Endothelial cell of umbilical vein (primary cell): ENCODE data around the gene TMEM132A. TPM values are rescaled to one million over a fixed set of nuclear protein-coding genes. Genes with fewer than 3 reads are reported as not detected.

Source experiments
- BruUV-seq: library from RNA; stranded (reverse); fragments of 400-500 nt; replicated peaks from 2 replicates; lab custom pipeline; 2021; lab: Mats Ljungman, UMichigan
- CTCF ChIA-PET: fragments of 300-600, 350-600 bp; sonication (Branson Sonifier 250); formaldehyde crosslinking; loops from one replicate; lab custom pipeline; 2021; ENCODE audit warnings: antibody characterized with exemption, inconsistent platforms; lab: Charles Lee
- POLR2A ChIA-PET: fragments of 300-600, 350-600 bp; sonication (Branson Sonifier 250); formaldehyde crosslinking; loops from one replicate; lab custom pipeline; 2021; ENCODE audit warnings: antibody characterized with exemption, inconsistent platforms; lab: Charles Lee
- DNase-seq: peaks from one replicate; pipeline ENCODE4 v3.0.0-alpha.2; 2011; ENCODE audit warnings: low read depth, low spot score
- FAIRE-seq: peaks from 2 replicates; lab custom pipeline; 2011; peaks lifted over from hg19 to GRCh38; lab: Jason Lieb, UNC
- H2AFZ ChIP-seq: 2 replicates; pipeline ENCODE4 v1.6.0; 2012; ENCODE audit warnings: low read depth, low read length, control low read depth, inconsistent platforms
- H3K27ac ChIP-seq: 2 replicates; pipeline ENCODE4 v1.5.1; 2011; ENCODE audit warnings: low read depth, mild to moderate bottlenecking, control low read depth, low read length, moderate library complexity; ENCODE audit not compliant: insufficient read depth
- H3K27me3 ChIP-seq, 2 experiments: 2 replicates each; pipeline versions ENCODE4 v1.6.0 to v1.6.1; 2011; ENCODE audit warnings: low read length in 2 of 2, mixed read lengths in 1 of 2; ENCODE audit not compliant: control insufficient read depth in 2 of 2, insufficient read depth in 2 of 2
- H3K36me3 ChIP-seq, 2 experiments: 2 replicates in 1 of 2; 3 replicates in 1 of 2; pipeline ENCODE4 v1.5.1; 2011; ENCODE audit warnings: low read length in 2 of 2, mild to moderate bottlenecking in 1 of 2, moderate library complexity in 1 of 2; ENCODE audit not compliant: control insufficient read depth in 2 of 2, insufficient read depth in 2 of 2; ENCODE audit errors: extremely low read depth in 1 of 2
- H3K4me1 ChIP-seq: 3 replicates; pipeline ENCODE4 v1.5.1; 2011; ENCODE audit warnings: mild to moderate bottlenecking, low read length; ENCODE audit not compliant: control insufficient read depth, insufficient read depth; ENCODE audit errors: extremely low read depth
- H3K4me2 ChIP-seq: 2 replicates; pipeline ENCODE4 v1.6.1; 2011; ENCODE audit warnings: low read length, control low read depth, mixed read lengths; ENCODE audit not compliant: insufficient read depth
- H3K4me3 ChIP-seq, 3 experiments: fragments of 200-600 bp in 1 of 3; sonication (generic), shearing (Covaris generic) in 1 of 3; replicated peaks in 1 of 3; 2 replicates each; pipeline ENCODE4 v1.5.1; 2011 to 2016; ENCODE audit warnings: control low read depth in 3 of 3, low read length in 3 of 3, mild to moderate bottlenecking in 2 of 3, inconsistent platforms in 1 of 3, low read depth in 1 of 3, moderate library complexity in 1 of 3; ENCODE audit not compliant: insufficient read depth in 1 of 3
- H3K79me2 ChIP-seq: 2 replicates; pipeline ENCODE4 v1.6.0; 2012; ENCODE audit warnings: low read length, inconsistent platforms; ENCODE audit not compliant: control insufficient read depth, insufficient read depth
- H3K9ac ChIP-seq: replicated peaks from 2 replicates; pipeline ENCODE3; 2011; ENCODE audit warnings: low read length, control low read depth; ENCODE audit not compliant: insufficient read depth; ENCODE audit errors: extremely low read depth
- H3K9me1 ChIP-seq: replicated peaks from 3 replicates; pipeline ENCODE4 v1.6.0; 2011; ENCODE audit warnings: mild to moderate bottlenecking, low read length; ENCODE audit not compliant: control insufficient read depth, insufficient read depth; ENCODE audit errors: extremely low read depth
- H3K9me3 ChIP-seq: replicated peaks from 2 replicates; pipeline ENCODE4 v1.5.1; 2012; ENCODE audit warnings: low read length, inconsistent platforms; ENCODE audit not compliant: control insufficient read depth, insufficient read depth
- H4K20me1 ChIP-seq: replicated peaks from 2 replicates; pipeline ENCODE3; 2011; ENCODE audit warnings: mild to moderate bottlenecking, low read length; ENCODE audit not compliant: control insufficient read depth, insufficient read depth; ENCODE audit errors: extremely low read depth
- EZH2 ChIP-seq: IDR thresholded peaks from 2 replicates; pipeline ENCODE4 v1.6.1; 2012; ENCODE audit warnings: borderline replicate concordance, low read depth, mild to moderate bottlenecking, moderate library complexity, low read length, inconsistent platforms; ENCODE audit not compliant: severe bottlenecking
- FOS ChIP-seq: IDR thresholded peaks from 2 replicates; pipeline ENCODE4 v1.6.1; 2011; ENCODE audit warnings: mild to moderate bottlenecking, low read length, moderate library complexity, borderline replicate concordance; ENCODE audit not compliant: insufficient read depth
- GATA2 ChIP-seq: IDR thresholded peaks from 2 replicates; pipeline ENCODE4 v1.7.0; 2011; ENCODE audit warnings: low read depth, mild to moderate bottlenecking, moderate library complexity, mixed read lengths, low read length; ENCODE audit not compliant: insufficient read length, insufficient read depth
- JUN ChIP-seq: IDR thresholded peaks from 2 replicates; pipeline ENCODE4 v1.6.1; 2011; ENCODE audit warnings: borderline replicate concordance, low read depth; ENCODE audit not compliant: insufficient read length, insufficient read depth
- MYC ChIP-seq: IDR thresholded peaks from one replicate; pipeline ENCODE4 v1.6.1; 2011; ENCODE audit warnings: mild to moderate bottlenecking, low read depth, low read length
- POLR2A ChIP-seq: IDR thresholded peaks from 2 replicates; pipeline ENCODE4 v1.6.1; 2012; ENCODE audit warnings: low read depth, mild to moderate bottlenecking, control low read depth, low read length
- POLR2AphosphoS5 ChIP-seq: IDR thresholded peaks from 2 replicates; pipeline ENCODE4 v1.6.1; 2012; ENCODE audit warnings: low read depth, mild to moderate bottlenecking, control low read depth, low read length, moderate library complexity; ENCODE audit not compliant: insufficient read depth
- dilution Hi-C: fragments of 300-500 bp; cut with MboI; formaldehyde crosslinking; loops from one replicate; pipeline ENCODE4 v1.15.0; 2019; ENCODE audit warnings: low sequenced_read_pairs; ENCODE audit not compliant: extremely low pct_ligation_motif_present
- intact Hi-C: fragments of 100-400 bp; cut with micrococcal nuclease; formaldehyde crosslinking; loops from one replicate; pipeline ENCODE4 v1.10.0; 2022
- polyA plus RNA-seq, 4 experiments: library from polyadenylated mRNA; depleted of rRNA in 3 of 4; stranded (reverse) in 3 of 4; unstranded in 1 of 4; fragments of >200 nt; gene quantifications; 2 replicates each; pipeline versions ENCODE4 v1.2.1 to v1.2.3, GENCODE V29; 2011 to 2012; ENCODE audit warnings: missing spikeins in 1 of 4
- total RNA-seq: library from RNA; stranded (reverse); gene quantifications from 2 replicates; pipeline ENCODE4 v1.2.3, GENCODE V29; 2021
- TF ChIP-seq, protein P1 (sequence below), 2 donors: IDR thresholded peaks; 1 replicate in 1 of 2; 2 replicates in 1 of 2; pipeline ENCODE4 v1.5.1; 2011; ENCODE audit warnings: low read length in 2 of 2, mild to moderate bottlenecking in 2 of 2, moderate library complexity in 2 of 2, control low read depth in 1 of 2, inconsistent platforms in 1 of 2, low read depth in 1 of 2; ENCODE audit not compliant: insufficient read depth in 1 of 2; ENCODE audit errors: extremely low read depth in 1 of 2
- TF ChIP-seq, protein P2 (sequence below): IDR thresholded peaks from 2 replicates; pipeline ENCODE4 v1.6.1; 2011; ENCODE audit not compliant: insufficient read depth, insufficient read length

Gene TMEM132A
- total and polyA plus RNA-seq, 2 donors (not counting 3 experiments of a cell fraction or from before 2014, with no cell fraction given) = 74.3 to 106 TPM

DNA sequence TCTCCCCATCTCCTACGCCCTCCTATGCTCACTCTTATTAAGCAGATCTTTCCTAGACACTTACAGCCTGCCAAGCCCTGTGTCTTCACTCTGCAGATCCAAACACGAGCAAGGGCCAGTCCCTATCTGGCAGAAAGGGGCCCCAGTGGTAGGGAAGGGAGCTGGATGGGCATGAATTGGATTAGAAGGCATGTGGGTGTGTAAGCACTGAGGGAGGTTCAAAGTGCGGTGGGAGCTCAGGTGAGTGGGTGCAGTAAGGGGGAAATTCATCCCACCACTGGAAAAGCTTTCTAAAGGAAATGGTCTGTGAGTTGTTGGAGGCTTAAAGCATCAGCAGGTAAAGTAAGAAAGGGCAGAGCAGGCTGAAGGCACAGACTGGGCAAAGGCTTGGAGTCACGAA, 5.5 kb downstream of the TMEM132A start:
- H3K9me1 ChIP-seq = no peaks in the 10 kb centered on the region
- no peaks in the 10 kb centered on the region for H3K27me3 ChIP-seq
- DNase-seq (no peak), FAIRE-seq (no peak)
- H3K36me3 ChIP-seq = peaks cover 3 to 39% of the 10 kb centered on the region in 2 experiments
- no peaks in the 10 kb centered on the region for H3K9me3 ChIP-seq
- ChIA-PET CTCF (no interaction called here), POLR2A (no interaction called here)
- H3K9ac ChIP-seq = no peak overlapping the region
- TF ChIP-seq EZH2 (no peak), JUN (no peak), POLR2AphosphoS5 (no peak), FOS (no peak)
- TF ChIP-seq, protein P1, sequence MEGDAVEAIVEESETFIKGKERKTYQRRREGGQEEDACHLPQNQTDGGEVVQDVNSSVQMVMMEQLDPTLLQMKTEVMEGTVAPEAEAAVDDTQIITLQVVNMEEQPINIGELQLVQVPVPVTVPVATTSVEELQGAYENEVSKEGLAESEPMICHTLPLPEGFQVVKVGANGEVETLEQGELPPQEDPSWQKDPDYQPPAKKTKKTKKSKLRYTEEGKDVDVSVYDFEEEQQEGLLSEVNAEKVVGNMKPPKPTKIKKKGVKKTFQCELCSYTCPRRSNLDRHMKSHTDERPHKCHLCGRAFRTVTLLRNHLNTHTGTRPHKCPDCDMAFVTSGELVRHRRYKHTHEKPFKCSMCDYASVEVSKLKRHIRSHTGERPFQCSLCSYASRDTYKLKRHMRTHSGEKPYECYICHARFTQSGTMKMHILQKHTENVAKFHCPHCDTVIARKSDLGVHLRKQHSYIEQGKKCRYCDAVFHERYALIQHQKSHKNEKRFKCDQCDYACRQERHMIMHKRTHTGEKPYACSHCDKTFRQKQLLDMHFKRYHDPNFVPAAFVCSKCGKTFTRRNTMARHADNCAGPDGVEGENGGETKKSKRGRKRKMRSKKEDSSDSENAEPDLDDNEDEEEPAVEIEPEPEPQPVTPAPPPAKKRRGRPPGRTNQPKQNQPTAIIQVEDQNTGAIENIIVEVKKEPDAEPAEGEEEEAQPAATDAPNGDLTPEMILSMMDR (IDR thresholded peaks at IDR 0.05; ENCODE audit: extremely low read depth in 1 of 2, insufficient read depth in 1 of 2, low read depth in 1 of 2, low read length in 2 of 2) = no peak
- intact Hi-C loops (no loop called here), dilution Hi-C loops (no loop called here)
- no peaks in the 10 kb centered on the region for H4K20me1 ChIP-seq
- H2AFZ ChIP-seq = no peak overlapping the region
- BruUV-seq = no TSS peak
- H3K4me1 ChIP-seq = peaks cover 10% of the 10 kb centered on the region
- no peak overlapping the region for H3K27ac ChIP-seq
- no peaks in the 10 kb centered on the region for H3K79me2 ChIP-seq
- no peak overlapping the region for H3K4me2 ChIP-seq
- no peak overlapping the region for H3K4me3 ChIP-seq

DNA sequence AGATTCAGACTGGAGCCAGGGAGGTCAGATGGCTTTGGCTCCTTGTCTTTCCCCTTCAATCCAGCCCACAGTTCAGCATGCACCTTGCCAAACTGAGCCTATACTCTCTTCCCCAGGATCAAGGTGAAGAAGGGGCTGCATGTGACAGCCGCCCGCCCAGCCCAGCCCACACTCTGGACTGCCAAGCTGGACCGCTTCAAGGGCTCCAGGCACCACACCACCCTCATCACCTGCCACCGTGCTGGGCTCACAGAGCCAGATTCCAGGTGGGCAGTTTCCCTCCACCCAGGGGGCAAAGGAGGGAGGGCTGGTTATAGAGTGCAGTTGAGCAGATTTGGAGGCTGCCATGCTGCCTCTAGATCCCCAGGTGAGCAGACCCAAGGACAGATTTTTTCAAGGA, 6.1 kb downstream of the TMEM132A start:
- CTCF ChIA-PET = no interaction called here

More for the DNA sequence above, 6.1 kb downstream of the TMEM132A start:
- POLR2A ChIA-PET = no interaction called here
- no peaks in the 10 kb centered on the region for H3K9me1 ChIP-seq
- DNase-seq (no peak), FAIRE-seq (no peak)
- no peaks in the 10 kb centered on the region for H3K27me3 ChIP-seq
- H3K79me2 ChIP-seq = no peaks in the 10 kb centered on the region
- intact Hi-C loops (no loop called here), dilution Hi-C loops (no loop called here)
- H3K4me3 ChIP-seq = no peak overlapping the region
- no peaks in the 10 kb centered on the region for H3K9me3 ChIP-seq
- no TSS peak for BruUV-seq
- no peaks in the 10 kb centered on the region for H4K20me1 ChIP-seq
- no peak for TF ChIP-seq FOS
- no peak for TF ChIP-seq EZH2
- TF ChIP-seq, protein P2, sequence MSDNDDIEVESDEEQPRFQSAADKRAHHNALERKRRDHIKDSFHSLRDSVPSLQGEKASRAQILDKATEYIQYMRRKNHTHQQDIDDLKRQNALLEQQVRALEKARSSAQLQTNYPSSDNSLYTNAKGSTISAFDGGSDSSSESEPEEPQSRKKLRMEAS = no peak
- no peak for TF ChIP-seq POLR2AphosphoS5
- no peak for TF ChIP-seq GATA2
- no peak for TF ChIP-seq JUN
- TF ChIP-seq, protein P1 (IDR thresholded peaks at IDR 0.05; ENCODE audit: extremely low read depth in 1 of 2, insufficient read depth in 1 of 2, low read depth in 1 of 2, low read length in 2 of 2) = no peak
- TF ChIP-seq MYC = no peak
- no peak for TF ChIP-seq POLR2A
- no peak overlapping the region for H2AFZ ChIP-seq
- peaks cover 5% of the 10 kb centered on the region for H3K4me1 ChIP-seq
- H3K4me2 ChIP-seq = no peak overlapping the region
- H3K36me3 ChIP-seq = peaks cover 3 to 44% of the 10 kb centered on the region in 2 experiments
- no peak overlapping the region for H3K27ac ChIP-seq
- H3K9ac ChIP-seq = no peak overlapping the region
